ENCODE results near the gene NCOR1.

NCOR1 gene

GRCh38 chr17:15981646-15982580 lies 233.4 kb downstream of the NCOR1 start:
- Histone ChIP-seq H3K36me3 (ENCODE audit: control insufficient read depth, low read length) (peaks cover 44% of the 10 kb centered on the region), H4K20me1 (ENCODE audit: control insufficient read depth, insufficient read depth, low read depth, low read length) (no peaks in the 10 kb centered on the region), H3K27ac (ENCODE audit: low read depth, low read length) (no peak overlapping the region), H3K9me3 (ENCODE audit: control insufficient read depth, insufficient read depth, low read length) (no peaks in the 10 kb centered on the region), H3K4me2 (ENCODE audit: low read length) (no peak overlapping the region), H3K4me3 (ENCODE audit: low read length) (no peak overlapping the region), H3K9me2 (replicated peaks; ENCODE audit: control insufficient read depth, low read length) (no peaks in the 10 kb centered on the region), H3K79me2 (ENCODE audit: control insufficient read depth, low read length) (no peaks in the 10 kb centered on the region), H3K4me1 (ENCODE audit: control insufficient read depth, low read length) (peaks cover 15% of the 10 kb centered on the region), H3K27me3 (ENCODE audit: control insufficient read depth, low read length) (no peaks in the 10 kb centered on the region), H3F3A (ENCODE audit: control insufficient read depth, insufficient read depth) (peaks cover 6% of the 10 kb centered on the region; the same call in 1 of the 2 replicates)
- TF ChIP-seq EZH2phosphoT487 (IDR thresholded peaks at IDR 0.05; ENCODE audit: borderline replicate concordance, low read length) (no peak), CTCF (IDR thresholded peaks at IDR 0.05; ENCODE audit: low read depth, low read length, poor library complexity, severe bottlenecking) (no peak)

GRCh38 chr17:15981208-15981607 lies 234.1 kb downstream of the NCOR1 start:
- Histone ChIP-seq H3K4me2 (ENCODE audit: low read length) (peak overlapping the region; percentile 34; the same call in 1 of the 2 replicates), H3K27ac (ENCODE audit: low read depth, low read length) (peak overlapping the region; percentile 20), H3K4me3 (ENCODE audit: low read length) (no peak overlapping the region), H4K20me1 (ENCODE audit: control insufficient read depth, insufficient read depth, low read depth, low read length) (no peaks in the 10 kb centered on the region), H3K9me3 (ENCODE audit: control insufficient read depth, insufficient read depth, low read length) (no peaks in the 10 kb centered on the region), H3K9me2 (replicated peaks; ENCODE audit: control insufficient read depth, low read length) (no peaks in the 10 kb centered on the region), H3K27me3 (ENCODE audit: control insufficient read depth, low read length) (no peaks in the 10 kb centered on the region), H3K79me2 (ENCODE audit: control insufficient read depth, low read length) (no peaks in the 10 kb centered on the region), H3K36me3 (ENCODE audit: control insufficient read depth, low read length) (peaks cover 43% of the 10 kb centered on the region), H3F3A (ENCODE audit: control insufficient read depth, insufficient read depth) (peaks cover 6% of the 10 kb centered on the region; the same call in 1 of the 2 replicates), H3K4me1 (ENCODE audit: control insufficient read depth, low read length) (peaks cover 15% of the 10 kb centered on the region)
- no peak for TF ChIP-seq EZH2phosphoT487 (IDR thresholded peaks at IDR 0.05; ENCODE audit: borderline replicate concordance, low read length)
- no peak for TF ChIP-seq CTCF (IDR thresholded peaks at IDR 0.05; ENCODE audit: low read depth, low read length, poor library complexity, severe bottlenecking)
